ENCODE data around the gene SAMD9L. TPM values are rescaled to one million over a fixed set of nuclear protein-coding genes. Genes with fewer than 3 reads are reported as not detected.
"Not testable (repeated sequence)": the region's sequence is repeated elsewhere in the genome, so short reads cannot be mapped to it uniquely, and the experiment has no call there.

SAMD9L gene
- total and polyA plus RNA-seq, 8 donors = 1.7 to 30.9 (median 4.6) TPM

DNA sequence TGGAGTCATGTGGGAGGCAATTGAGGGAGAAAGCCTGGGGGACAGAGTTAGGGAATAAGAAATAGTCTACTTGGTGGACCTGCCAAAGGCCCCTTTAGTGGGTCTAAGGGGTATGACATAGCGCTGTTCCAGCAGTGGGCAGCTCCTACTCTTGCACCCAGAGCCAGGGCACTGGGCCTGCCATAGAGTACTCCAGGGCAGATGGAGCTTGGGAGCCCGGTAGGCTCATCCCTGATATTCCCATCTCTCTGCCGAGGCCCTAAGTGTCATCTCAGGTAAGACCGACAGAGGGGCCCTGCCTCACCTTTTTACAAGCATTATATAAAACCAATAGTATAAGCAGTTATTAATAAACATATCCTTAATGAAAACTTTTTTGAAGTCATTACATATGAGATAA lies 9.6 kb downstream of the SAMD9L start:
- Histone ChIP-seq H3K4me3 (no peak overlapping the region), H3K4me1 (no peaks in the 10 kb centered on the region), H3K9me3 (peaks cover 0 to 65% (median 27%) of the 10 kb centered on the region in 4 donors), H3K27me3 (no peaks in the 10 kb centered on the region), H3K27ac (no peak overlapping the region), H3K36me3 (peaks cover 33 to 91% (median 88%) of the 10 kb centered on the region in 4 donors)
- intact Hi-C loops (cut with DNase I; ENCODE audit: low total_unique reads) = no loop called here
- 89 to 100% (median 96%) methylated on average over 4 of the region's 4 CpGs for WGBS, 5 donors
- no peak for DNase-seq
- TF ChIP-seq EP300 (IDR thresholded peaks at IDR 0.05) (no peak), POLR2AphosphoS5 (IDR thresholded peaks at IDR 0.05) (no peak), POLR2A (IDR thresholded peaks at IDR 0.05) (no peak)
- TF ChIP-seq, protein P1, sequence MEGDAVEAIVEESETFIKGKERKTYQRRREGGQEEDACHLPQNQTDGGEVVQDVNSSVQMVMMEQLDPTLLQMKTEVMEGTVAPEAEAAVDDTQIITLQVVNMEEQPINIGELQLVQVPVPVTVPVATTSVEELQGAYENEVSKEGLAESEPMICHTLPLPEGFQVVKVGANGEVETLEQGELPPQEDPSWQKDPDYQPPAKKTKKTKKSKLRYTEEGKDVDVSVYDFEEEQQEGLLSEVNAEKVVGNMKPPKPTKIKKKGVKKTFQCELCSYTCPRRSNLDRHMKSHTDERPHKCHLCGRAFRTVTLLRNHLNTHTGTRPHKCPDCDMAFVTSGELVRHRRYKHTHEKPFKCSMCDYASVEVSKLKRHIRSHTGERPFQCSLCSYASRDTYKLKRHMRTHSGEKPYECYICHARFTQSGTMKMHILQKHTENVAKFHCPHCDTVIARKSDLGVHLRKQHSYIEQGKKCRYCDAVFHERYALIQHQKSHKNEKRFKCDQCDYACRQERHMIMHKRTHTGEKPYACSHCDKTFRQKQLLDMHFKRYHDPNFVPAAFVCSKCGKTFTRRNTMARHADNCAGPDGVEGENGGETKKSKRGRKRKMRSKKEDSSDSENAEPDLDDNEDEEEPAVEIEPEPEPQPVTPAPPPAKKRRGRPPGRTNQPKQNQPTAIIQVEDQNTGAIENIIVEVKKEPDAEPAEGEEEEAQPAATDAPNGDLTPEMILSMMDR (IDR thresholded peaks at IDR 0.05) = no peak

DNA sequence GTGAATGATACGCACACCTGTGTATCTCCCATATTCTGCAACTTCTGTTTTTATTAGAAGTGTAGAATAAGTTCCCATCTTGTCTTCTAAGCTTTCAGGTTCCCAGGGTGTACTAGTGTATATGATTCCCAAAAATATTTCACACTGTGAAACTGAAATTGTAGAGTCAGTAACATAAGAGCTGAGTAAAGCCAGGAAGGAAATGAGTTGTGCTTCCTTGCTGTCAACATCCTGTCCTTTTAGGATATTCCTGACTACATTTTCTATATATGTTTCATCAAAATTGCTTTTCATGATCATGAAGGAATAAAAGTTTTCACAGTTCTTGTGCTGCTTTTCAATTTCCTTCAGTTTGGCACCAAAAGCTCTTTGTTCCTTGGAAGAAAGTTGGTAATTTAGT lies 15.2 kb downstream of the SAMD9L start:
- H3K9me3 ChIP-seq = peaks cover 0 to 92% (median 48%) of the 10 kb centered on the region in 4 donors
- 79 to 93% (median 91%) methylated on average over 1 of the region's 1 CpG for WGBS, 5 donors

DNA sequence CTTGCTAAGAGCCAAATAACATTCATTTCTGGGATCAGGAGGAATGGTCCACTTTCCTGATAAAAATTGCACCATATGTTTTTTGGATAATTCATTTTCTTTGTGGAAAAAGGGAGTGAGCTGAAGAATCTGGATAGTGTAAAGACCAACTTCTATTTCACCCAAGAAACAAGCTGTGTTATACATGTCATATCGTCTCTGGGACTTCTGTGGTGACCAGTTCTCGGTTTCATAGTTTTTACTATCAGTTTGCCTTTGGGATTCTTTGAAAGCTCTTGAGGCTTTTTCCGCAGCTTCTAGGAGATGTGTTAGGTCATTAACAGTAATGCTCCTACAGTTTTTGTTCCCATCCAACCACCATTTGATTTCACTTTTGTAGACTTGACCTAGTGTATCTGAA lies 16.0 kb downstream of the SAMD9L start:
- Histone ChIP-seq H3K9me3 (peaks cover 0 to 92% (median 52%) of the 10 kb centered on the region in 4 donors), H3K36me3 (peaks cover 10 to 27% (median 26%) of the 10 kb centered on the region in 4 donors), H3K4me3 (no peak overlapping the region), H3K4me1 (no peaks in the 10 kb centered on the region), H3K27ac (no peak overlapping the region), H3K27me3 (no peaks in the 10 kb centered on the region)
- 88 to 94% (median 89%) methylated on average over 3 of the region's 3 CpGs for WGBS, 5 donors
- intact Hi-C loops (cut with DNase I; ENCODE audit: low total_unique reads) = no loop called here
- no peak for DNase-seq
- TF ChIP-seq POLR2A (IDR thresholded peaks at IDR 0.05) (no peak), POLR2AphosphoS5 (IDR thresholded peaks at IDR 0.05) (no peak), EP300 (IDR thresholded peaks at IDR 0.05) (no peak)
- TF ChIP-seq, protein P1 (IDR thresholded peaks at IDR 0.05) = no peak

More for the DNA sequence above, 15.2 kb downstream of the SAMD9L start:
- no peaks in the 10 kb centered on the region for H3K27me3 ChIP-seq
- intact Hi-C loops (cut with DNase I; ENCODE audit: low total_unique reads) = no loop called here
- H3K27ac ChIP-seq = no peak overlapping the region
- no peak for DNase-seq
- TF ChIP-seq POLR2AphosphoS5 (IDR thresholded peaks at IDR 0.05) (no peak), EP300 (IDR thresholded peaks at IDR 0.05) (no peak), POLR2A (IDR thresholded peaks at IDR 0.05) (no peak)
- TF ChIP-seq, protein P1 (IDR thresholded peaks at IDR 0.05) = no peak
- H3K4me1 ChIP-seq = no peaks in the 10 kb centered on the region
- H3K36me3 ChIP-seq = peaks cover 13 to 35% (median 34%) of the 10 kb centered on the region in 4 donors
- H3K4me3 ChIP-seq = no peak overlapping the region

GRCh38 chr7:93126954-93127353 lies 21.2 kb downstream of the SAMD9L start:
- H3K27me3 ChIP-seq; intact Hi-C loops (cut with DNase I; ENCODE audit: low total_unique reads); H3K36me3 ChIP-seq; H3K4me3 ChIP-seq; H3K4me1 ChIP-seq; DNase-seq; H3K27ac ChIP-seq: not testable (repeated sequence)
- H3K9me3 ChIP-seq = peaks cover 0 to 52% (median 33%) of the 10 kb centered on the region in 4 donors
- WGBS, 5 donors = 91 to 98% (median 94%) methylated on average over 1 of the region's 1 CpG

- peaks cover 0 to 29% (median 21%) of the 10 kb centered on the region in 4 donors for H3K9me3 ChIP-seq
- H3K4me1 ChIP-seq; intact Hi-C loops (cut with DNase I; ENCODE audit: low total_unique reads); H3K27ac ChIP-seq; H3K4me3 ChIP-seq; H3K36me3 ChIP-seq; H3K27me3 ChIP-seq; DNase-seq: not testable (repeated sequence)
- WGBS, 5 donors = 67 to 90% (median 84%) methylated on average over 3 of the region's 3 CpGs
Observed at GRCh38 chr7:93123532-93123931, 24.7 kb downstream of the SAMD9L start.
